ENCODE results near the gene ZBTB32.

GRCh38 chr19:35734273-35734672 lies 29.9 kb downstream of the ZBTB32 start:
- TF ChIP-seq POLR2A (IDR thresholded peaks at IDR 0.05) = no peak
- no peak for TF ChIP-seq CTCF (IDR thresholded peaks at IDR 0.05)

Data from upper lobe of left lung (tissue), 4 donors.